GM19463 (cell line): Measurements from ENCODE around the gene QSER1.
"Not testable (repeated sequence)": the region's sequence is repeated elsewhere in the genome, so short reads cannot be mapped to it uniquely, and the experiment has no call there.

Experiments used
- ATAC-seq: cut with Tn5 transposase; IDR thresholded peaks from one replicate; pipeline ENCODE4 v1.9.1; 2021; ENCODE audit warnings: mild to moderate bottlenecking, moderate library complexity; ENCODE audit not compliant: unreplicated experiment

QSER1 gene

GRCh38 chr11:32931606-32932005, 39.0 kb downstream of the QSER1 start:
- no peak for ATAC-seq

GRCh38 chr11:32932196-32932595, 39.6 kb downstream of the QSER1 start:
- no peak for ATAC-seq

- ATAC-seq = no peak
Observed at GRCh38 chr11:32935462-32936029, 42.9 kb downstream of the QSER1 start.

- ATAC-seq = not testable (repeated sequence)
Observed at GRCh38 chr11:32936178-32936577, 43.6 kb downstream of the QSER1 start.

- not testable (repeated sequence) for ATAC-seq
Observed at GRCh38 chr11:32937283-32937682, 44.7 kb downstream of the QSER1 start.

- ATAC-seq = peak; percentile 69
Observed at GRCh38 chr11:32939046-32939445, 46.4 kb downstream of the QSER1 start.

GRCh38 chr11:32939866-32940265, 47.3 kb downstream of the QSER1 start:
- no peak for ATAC-seq

GRCh38 chr11:32940865-32941264, 48.3 kb downstream of the QSER1 start:
- no peak for ATAC-seq

- no peak for ATAC-seq
Observed at GRCh38 chr11:32947978-32948377, 55.4 kb downstream of the QSER1 start.

- no peak for ATAC-seq
Observed at GRCh38 chr11:32949739-32950138, 57.1 kb downstream of the QSER1 start.

- no peak for ATAC-seq
Observed at GRCh38 chr11:32952421-32952820, 59.8 kb downstream of the QSER1 start.

GRCh38 chr11:32953700-32954099, 61.1 kb downstream of the QSER1 start:
- ATAC-seq = no peak

GRCh38 chr11:32960553-32961164, 68.0 kb downstream of the QSER1 start:
- no peak for ATAC-seq

- no peak for ATAC-seq
Observed at GRCh38 chr11:32962016-32962415, 69.4 kb downstream of the QSER1 start.

- no peak for ATAC-seq
Observed at GRCh38 chr11:32963721-32964120, 71.1 kb downstream of the QSER1 start.

- ATAC-seq = no peak
Observed at GRCh38 chr11:32968541-32968940, 75.9 kb downstream of the QSER1 start.

- not testable (repeated sequence) for ATAC-seq
Observed at GRCh38 chr11:32972233-32972632, 79.6 kb downstream of the QSER1 start.

- no peak for ATAC-seq
Observed at GRCh38 chr11:32972781-32973180, 80.2 kb downstream of the QSER1 start.

- ATAC-seq = no peak
Observed at GRCh38 chr11:32982626-32983025, 90.0 kb downstream of the QSER1 start.

GRCh38 chr11:32983506-32983905, 90.9 kb downstream of the QSER1 start:
- ATAC-seq = no peak

- no peak for ATAC-seq
Observed at GRCh38 chr11:32985600-32985999, 93.0 kb downstream of the QSER1 start.

GRCh38 chr11:32987851-32988250, 95.2 kb downstream of the QSER1 start:
- ATAC-seq = no peak

GRCh38 chr11:32990481-32990880, 97.9 kb downstream of the QSER1 start:
- no peak for ATAC-seq
